Natural killer cell (primary cell): ENCODE measurements around the gene TMEM259. TPM values are rescaled to one million over a fixed set of nuclear protein-coding genes. Genes with fewer than 3 reads are reported as not detected.

ENCODE experiments used
- ATAC-seq, 3 donors: fragments of 150-1000 bp in 2 of 3; fragments of 200-7000 bp in 1 of 3; cut with Tn5 transposase; 1 replicate in 1 of 3; 2 replicates in 2 of 3; pipeline ENCODE4 v1.10.0; 2021; ENCODE audit warnings: mild to moderate bottlenecking in 2 of 3, moderate library complexity in 2 of 3
- DNase-seq, 2 donors: peaks; one replicate each; pipeline versions ENCODE4 v3.0.0 to v3.0.0-alpha.2; 2013 to 2021; ENCODE audit warnings: mixed read lengths in 1 of 2
- H3K27ac ChIP-seq: one replicate; pipeline ENCODE4 v1.5.1; 2013; ENCODE audit warnings: mild to moderate bottlenecking, low read length
- H3K27me3 ChIP-seq: one replicate; pipeline ENCODE4 v1.6.1; 2013; ENCODE audit warnings: low read length; ENCODE audit not compliant: control insufficient read depth, insufficient read depth
- H3K36me3 ChIP-seq: one replicate; pipeline ENCODE4 v1.6.1; 2013; ENCODE audit warnings: low read length; ENCODE audit not compliant: control insufficient read depth, insufficient read depth
- H3K4me1 ChIP-seq: one replicate; pipeline ENCODE4 v1.6.1; 2013; ENCODE audit warnings: low read length; ENCODE audit not compliant: control insufficient read depth, insufficient read depth
- H3K4me3 ChIP-seq: one replicate; pipeline ENCODE4 v1.5.1; 2013; ENCODE audit warnings: low read length
- H3K9me3 ChIP-seq: one replicate; pipeline ENCODE4 v1.6.1; 2013; ENCODE audit warnings: low read length; ENCODE audit not compliant: control insufficient read depth, insufficient read depth
- H3K27ac Mint-ChIP-seq, 2 donors: one replicate each; pipeline ENCODE4 v1.8.0; 2022; ENCODE audit warnings: mild to moderate bottlenecking in 2 of 2, mixed read lengths in 2 of 2, moderate library complexity in 1 of 2
- H3K27me3 Mint-ChIP-seq, 2 donors: one replicate each; pipeline ENCODE4 v1.8.0; 2022; ENCODE audit warnings: low read depth in 2 of 2, mixed read lengths in 2 of 2
- H3K36me3 Mint-ChIP-seq: one replicate; pipeline ENCODE4 v1.8.0; 2022; ENCODE audit warnings: mixed read lengths
- H3K4me1 Mint-ChIP-seq, 2 donors: one replicate each; pipeline ENCODE4 v1.8.0; 2022; ENCODE audit warnings: mixed read lengths in 2 of 2
- H3K4me3 Mint-ChIP-seq: one replicate; pipeline ENCODE4 v1.8.0; 2022; ENCODE audit warnings: mild to moderate bottlenecking, moderate library complexity, mixed read lengths
- H3K9me3 Mint-ChIP-seq, 2 donors: one replicate each; pipeline ENCODE4 v1.8.0; 2022; ENCODE audit warnings: mixed read lengths in 2 of 2
- CTCF ChIP-seq: fragments of 200-600 bp; IDR thresholded peaks from one replicate; pipeline ENCODE4 v1.8.0; 2022; ENCODE audit warnings: antibody characterized with exemption
- WGBS: methylation state at CpG from one replicate; pipeline ENCODE4 v1.1.7; 2013; ENCODE audit warnings: missing lambda C conversion rate; ENCODE audit not compliant: insufficient coverage; 5-methylcytosine and 5-hydroxymethylcytosine counted together
- intact Hi-C: fragments of 100-400 bp; cut with micrococcal nuclease; formaldehyde crosslinking; loops from one replicate; pipeline ENCODE4 v1.14.2; 2022
- total RNA-seq, 4 donors: library from RNA; stranded (reverse); fragments of 120-200 nt in 1 of 4; gene quantifications; one replicate each; pipeline versions ENCODE4 v1.2.3 to v1.2.4, GENCODE V29; 2013 to 2022

Gene TMEM259
- total RNA-seq, 3 donors from 2014 or later (not counting 1 experiment from before 2014, with no cell fraction given), result 310 to 354 (median 317) TPM

GRCh38 chr19:1014161-1015060 lies 6.5 kb downstream of the TMEM259 start:
- Histone ChIP-seq H3K4me1 (peaks cover 42% of the 10 kb centered on the region), H3K36me3 (peaks cover 44% of the 10 kb centered on the region), H3K9me3 (no peaks in the 10 kb centered on the region), H3K27me3 (no peaks in the 10 kb centered on the region), H3K4me3 (no peak overlapping the region), H3K27ac (no peak overlapping the region)
- ATAC-seq, result no peak
- 95% methylated on average over 49 of the region's 49 CpGs for WGBS
- DNase-seq, result no peak
- no peak for TF ChIP-seq CTCF
- intact Hi-C loops, result no loop called here
- H3K36me3 Mint-ChIP-seq, result no peaks in the 10 kb centered on the region
- no peak overlapping the region for H3K27ac Mint-ChIP-seq
- peaks cover 14 to 36% of the 10 kb centered on the region in 2 donors for H3K4me1 Mint-ChIP-seq
- no peak overlapping the region for H3K4me3 Mint-ChIP-seq
- H3K27me3 Mint-ChIP-seq, result no peaks in the 10 kb centered on the region
- no peaks in the 10 kb centered on the region for H3K9me3 Mint-ChIP-seq

GRCh38 chr19:1013218-1013617 lies 7.7 kb downstream of the TMEM259 start:
- 95% methylated on average over 10 of the region's 10 CpGs for WGBS
- no peak for ATAC-seq
- DNase-seq, result no peak
- no peak for TF ChIP-seq CTCF
- Histone ChIP-seq H3K9me3 (no peaks in the 10 kb centered on the region), H3K27ac (no peak overlapping the region), H3K4me3 (no peak overlapping the region), H3K27me3 (no peaks in the 10 kb centered on the region), H3K4me1 (peaks cover 30% of the 10 kb centered on the region), H3K36me3 (peaks cover 42% of the 10 kb centered on the region)
- no peaks in the 10 kb centered on the region for H3K36me3 Mint-ChIP-seq
- no peak overlapping the region for H3K4me3 Mint-ChIP-seq
- H3K27ac Mint-ChIP-seq, result no peak overlapping the region
- intact Hi-C loops, result no loop called here
- H3K4me1 Mint-ChIP-seq, result peaks cover 14 to 27% of the 10 kb centered on the region in 2 donors
- no peaks in the 10 kb centered on the region for H3K9me3 Mint-ChIP-seq
- no peaks in the 10 kb centered on the region for H3K27me3 Mint-ChIP-seq

GRCh38 chr19:1012334-1012733 lies 8.6 kb downstream of the TMEM259 start:
- no peaks in the 10 kb centered on the region for H3K9me3 ChIP-seq
- ATAC-seq, result no peak
- H3K27ac ChIP-seq, result no peak overlapping the region
- intact Hi-C loops, result no loop called here
- H3K4me1 ChIP-seq, result peaks cover 21% of the 10 kb centered on the region
- H3K27me3 ChIP-seq, result no peaks in the 10 kb centered on the region
- DNase-seq, result no peak
- H3K27me3 Mint-ChIP-seq, result no peaks in the 10 kb centered on the region
- H3K9me3 Mint-ChIP-seq, result no peaks in the 10 kb centered on the region
- WGBS, result 95% methylated on average over 18 of the region's 18 CpGs
- no peak overlapping the region for H3K27ac Mint-ChIP-seq
- H3K36me3 Mint-ChIP-seq, result no peaks in the 10 kb centered on the region
- no peak overlapping the region for H3K4me3 ChIP-seq
- no peak for TF ChIP-seq CTCF
- H3K36me3 ChIP-seq, result peaks cover 40% of the 10 kb centered on the region
- H3K4me3 Mint-ChIP-seq, result no peak overlapping the region
- peaks cover 6 to 19% of the 10 kb centered on the region in 2 donors for H3K4me1 Mint-ChIP-seq
